GM23248 (cell line): ENCODE data around the gene PTPN14. TPM values are rescaled to one million over a fixed set of nuclear protein-coding genes. Genes with fewer than 3 reads are reported as not detected.

ENCODE experiments used
- DNase-seq: peaks from one replicate; pipeline ENCODE4 v3.0.0-alpha.2; 2015
- H2AFZ ChIP-seq: fragments of 200-600 bp; sonication (generic); 2 replicates; pipeline ENCODE4 v1.6.1; 2016; ENCODE audit warnings: antibody characterized with exemption
- H3F3A ChIP-seq: fragments of 200-600 bp; sonication (generic); 2 replicates; pipeline ENCODE4 v1.6.1; 2016; ENCODE audit warnings: mild to moderate bottlenecking, antibody characterized with exemption, mixed run types; ENCODE audit not compliant: insufficient read depth
- H3K27ac ChIP-seq: fragments of 200-600 bp; sonication (generic); 2 replicates; pipeline ENCODE4 v1.5.1; 2016; ENCODE audit warnings: mild to moderate bottlenecking
- H3K27me3 ChIP-seq: fragments of 200-600 bp; sonication (generic); replicated peaks from 2 replicates; pipeline ENCODE4 v1.6.1; 2016; ENCODE audit warnings: mild to moderate bottlenecking; ENCODE audit not compliant: insufficient read depth
- H3K36me3 ChIP-seq: fragments of 200-600 bp; sonication (generic); 2 replicates; pipeline ENCODE4 v1.6.1; 2016; ENCODE audit warnings: low read depth, mild to moderate bottlenecking
- H3K4me1 ChIP-seq: fragments of 200-600 bp; sonication (generic); 2 replicates; pipeline ENCODE4 v1.6.1; 2016; ENCODE audit warnings: mild to moderate bottlenecking; ENCODE audit not compliant: insufficient read depth
- H3K4me2 ChIP-seq: fragments of 200-600 bp; sonication (generic); one replicate; pipeline ENCODE4 v1.6.1; 2016; ENCODE audit warnings: mild to moderate bottlenecking; ENCODE audit not compliant: unreplicated experiment
- H3K4me3 ChIP-seq: fragments of 200-600 bp; sonication (generic); 2 replicates; pipeline ENCODE4 v1.5.1; 2016; ENCODE audit warnings: mild to moderate bottlenecking
- H3K79me2 ChIP-seq: fragments of 200-600 bp; sonication (generic); 2 replicates; pipeline ENCODE4 v1.6.1; 2016; ENCODE audit warnings: mild to moderate bottlenecking; ENCODE audit not compliant: insufficient read depth
- H3K9ac ChIP-seq: fragments of 200-600 bp; sonication (generic); 2 replicates; pipeline ENCODE4 v1.6.1; 2016; ENCODE audit warnings: mild to moderate bottlenecking
- H3K9me2 ChIP-seq: fragments of 200-600 bp; sonication (generic); 2 replicates; pipeline ENCODE4 v1.6.1; 2016; ENCODE audit warnings: mixed run types, mild to moderate bottlenecking, moderate library complexity; ENCODE audit not compliant: insufficient read depth
- H3K9me3 ChIP-seq: fragments of 200-600 bp; sonication (generic); one replicate; pipeline ENCODE4 v1.6.1; 2017; ENCODE audit warnings: low read depth
- H4K20me1 ChIP-seq: fragments of 200-600 bp; sonication (generic); 2 replicates; pipeline ENCODE4 v1.6.0; 2016; ENCODE audit not compliant: insufficient read depth
- EZH2 ChIP-seq: fragments of 200-600 bp; sonication (generic); IDR thresholded peaks from 2 replicates; pipeline ENCODE4 v1.6.1; 2018; ENCODE audit warnings: antibody characterized with exemption, mild to moderate bottlenecking; ENCODE audit not compliant: insufficient read depth, poor library complexity, severe bottlenecking
- EZH2phosphoT487 ChIP-seq: fragments of 200-600 bp; sonication (generic); IDR thresholded peaks from 2 replicates; pipeline ENCODE4 v1.6.1; 2018; ENCODE audit warnings: antibody characterized with exemption, moderate library complexity, mild to moderate bottlenecking, low read depth; ENCODE audit not compliant: insufficient read depth
- WGBS, 2 experiments: methylation state at CpG; one replicate each; pipeline ENCODE4 v1.1.6; 2015 to 2017; ENCODE audit warnings: low lambda C conversion rate in 2 of 2, low coverage in 1 of 2; ENCODE audit errors: missing lambda C conversion rate in 2 of 2; 5-methylcytosine and 5-hydroxymethylcytosine counted together
- in situ Hi-C: fragments of 300-500 bp; cut with MboI; formaldehyde crosslinking; loops from 2 replicates; pipeline ENCODE4 v1.15.0; 2020
- polyA plus RNA-seq: library from polyadenylated mRNA; unstranded; fragments of >200 nt; fragmentation: Nextera tagmentation; extraction: Ambion mirVana; gene quantifications from 2 replicates; pipeline ENCODE4 v1.2.1, GENCODE V29; 2016
- total RNA-seq: library from RNA; depleted of rRNA; stranded (reverse); fragments of >200 nt; shearing (Covaris generic); gene quantifications from 2 replicates; pipeline ENCODE4 v1.2.3, GENCODE V29; 2014

PTPN14 gene
- total and polyA plus RNA-seq, 2 experiments from 2014 or later = 38.7 to 49.8 TPM

- H3K27ac ChIP-seq = peak overlapping the region; percentile 54
- peaks cover 4% of the 10 kb centered on the region; the same call in 1 of the 2 replicates for H3K36me3 ChIP-seq
- H3K27me3 ChIP-seq = no peaks in the 10 kb centered on the region
- H3K4me1 ChIP-seq = peaks cover 14% of the 10 kb centered on the region; the same call in 1 of the 2 replicates
- DNase-seq = peak; percentile 75
- 27 to 38% methylated on average over 6 of the region's 6 CpGs for WGBS, 2 experiments
- no peak overlapping the region for H3K4me3 ChIP-seq
- peak overlapping the region; percentile 45 for H3K9ac ChIP-seq
- H3F3A ChIP-seq = peaks cover 51% of the 10 kb centered on the region
- no peak for TF ChIP-seq EZH2
- no peak for TF ChIP-seq EZH2phosphoT487
- no peaks in the 10 kb centered on the region for H3K9me3 ChIP-seq
- no peak overlapping the region for H3K4me2 ChIP-seq
- H3K79me2 ChIP-seq = no peaks in the 10 kb centered on the region
- no peak overlapping the region for H2AFZ ChIP-seq
- no peaks in the 10 kb centered on the region for H4K20me1 ChIP-seq
- H3K9me2 ChIP-seq = no peaks in the 10 kb centered on the region
- in situ Hi-C loops = loop anchor here (10.0 to 25.0 kb wide), 2 partner anchors 257 to 1200 kb away; no protein-coding TSS in a partner anchor
Observed at GRCh38 chr1:214337511-214337910, 213.9 kb downstream of the PTPN14 start.

- no peaks in the 10 kb centered on the region for H3K79me2 ChIP-seq
- peaks cover 50% of the 10 kb centered on the region for H3F3A ChIP-seq
- H3K9ac ChIP-seq = peak overlapping the region; percentile 45
- H3K27ac ChIP-seq = peak overlapping the region; percentile 54
- no peak for DNase-seq
- no peaks in the 10 kb centered on the region for H3K27me3 ChIP-seq
- TF ChIP-seq EZH2phosphoT487 = no peak
- no peak for TF ChIP-seq EZH2
- H3K4me1 ChIP-seq = peaks cover 14% of the 10 kb centered on the region; the same call in 1 of the 2 replicates
- H3K9me2 ChIP-seq = no peaks in the 10 kb centered on the region
- peaks cover 4% of the 10 kb centered on the region; the same call in 1 of the 2 replicates for H3K36me3 ChIP-seq
- no peaks in the 10 kb centered on the region for H3K9me3 ChIP-seq
- no peak overlapping the region for H2AFZ ChIP-seq
- 40 to 41% methylated on average over 2 of the region's 2 CpGs for WGBS, 2 experiments
- H3K4me3 ChIP-seq = no peak overlapping the region
- no peak overlapping the region for H3K4me2 ChIP-seq
- in situ Hi-C loops = loop anchor here (10.0 to 25.0 kb wide), 2 partner anchors 258 to 1200 kb away; no protein-coding TSS in a partner anchor
- H4K20me1 ChIP-seq = no peaks in the 10 kb centered on the region
Observed at GRCh38 chr1:214337015-214337414, 214.4 kb downstream of the PTPN14 start.

DNA sequence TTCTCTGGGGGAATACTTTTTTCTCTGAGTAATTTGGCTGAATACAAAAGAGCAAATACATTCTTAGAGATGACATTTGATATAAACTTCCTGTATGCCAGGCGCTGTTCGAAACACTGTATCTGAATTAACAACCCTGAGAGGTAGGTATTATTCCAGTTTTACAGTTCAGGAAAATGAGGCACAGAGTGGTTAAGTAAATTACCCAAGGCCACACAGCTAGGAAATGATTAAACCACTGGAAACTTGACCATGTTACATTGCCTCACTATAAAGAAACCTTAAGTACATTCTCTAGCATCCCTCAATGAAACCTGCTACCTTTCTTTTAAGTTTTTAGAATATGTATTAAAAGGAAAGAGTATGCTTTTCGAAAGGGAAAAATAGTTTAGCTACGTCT is 215.8 kb downstream of the PTPN14 start:
- WGBS, 2 experiments = 96 to 98% methylated on average over 4 of the region's 4 CpGs
- Histone ChIP-seq H4K20me1 (no peaks in the 10 kb centered on the region), H3F3A (peaks cover 44% of the 10 kb centered on the region), H2AFZ (no peak overlapping the region), H3K27ac (no peak overlapping the region), H3K9ac (no peak overlapping the region), H3K9me3 (no peaks in the 10 kb centered on the region), H3K4me2 (no peak overlapping the region), H3K4me1 (peaks cover 14% of the 10 kb centered on the region; the same call in 1 of the 2 replicates), H3K79me2 (no peaks in the 10 kb centered on the region), H3K36me3 (peaks cover 4% of the 10 kb centered on the region; the same call in 1 of the 2 replicates), H3K4me3 (no peak overlapping the region), H3K27me3 (no peaks in the 10 kb centered on the region), H3K9me2 (no peaks in the 10 kb centered on the region)
- in situ Hi-C loops = loop anchor here (10.0 to 25.0 kb wide), 2 partner anchors 259 to 1202 kb away; no protein-coding TSS in a partner anchor
- TF ChIP-seq EZH2 = no peak
- no peak for TF ChIP-seq EZH2phosphoT487
- no peak for DNase-seq

- Histone ChIP-seq H3K79me2 (no peaks in the 10 kb centered on the region), H3K4me3 (no peak overlapping the region), H3F3A (peaks cover 22% of the 10 kb centered on the region), H3K9me2 (no peaks in the 10 kb centered on the region), H3K27me3 (no peaks in the 10 kb centered on the region), H3K9ac (no peak overlapping the region), H3K4me2 (no peak overlapping the region), H3K36me3 (peaks cover 4% of the 10 kb centered on the region; the same call in 1 of the 2 replicates), H3K4me1 (peaks cover 7% of the 10 kb centered on the region), H3K27ac (0 out of 2 replicates have a peak overlapping the region, but pooled peaks have one; percentile 7), H2AFZ (no peak overlapping the region), H3K9me3 (no peaks in the 10 kb centered on the region), H4K20me1 (no peaks in the 10 kb centered on the region)
- in situ Hi-C loops = loop anchor here (5.0 to 25.0 kb wide), 3 partner anchors 116 to 1204 kb away; no protein-coding TSS in a partner anchor
- no peak for TF ChIP-seq EZH2
- TF ChIP-seq EZH2phosphoT487 = no peak
- peak; percentile 65 for DNase-seq
- WGBS, 2 experiments = 54 to 56% methylated on average over 6 of the region's 6 CpGs
Observed at GRCh38 chr1:214332946-214333798, 218.2 kb downstream of the PTPN14 start.
